GM12865 (cell line): ENCODE data around the gene TNIK.
A peak's percentile ranks its signal among the peaks of the same experiment; 100 is the strongest.

Experiments
- DNase-seq: peaks from one replicate; pipeline ENCODE4 v3.0.0; 2010; ENCODE audit warnings: low read depth
- H3K4me3 ChIP-seq: 2 replicates; pipeline ENCODE4 v1.5.1; 2011; ENCODE audit warnings: mild to moderate bottlenecking, low read depth, low read length, control low read depth
- TF ChIP-seq, protein P1 (sequence below): IDR thresholded peaks from 2 replicates; pipeline ENCODE4 v1.5.1; 2011; ENCODE audit warnings: low read length, control low read depth, low read depth, inconsistent platforms; ENCODE audit not compliant: insufficient read depth; ENCODE audit errors: missing control alignments

TNIK gene

DNA sequence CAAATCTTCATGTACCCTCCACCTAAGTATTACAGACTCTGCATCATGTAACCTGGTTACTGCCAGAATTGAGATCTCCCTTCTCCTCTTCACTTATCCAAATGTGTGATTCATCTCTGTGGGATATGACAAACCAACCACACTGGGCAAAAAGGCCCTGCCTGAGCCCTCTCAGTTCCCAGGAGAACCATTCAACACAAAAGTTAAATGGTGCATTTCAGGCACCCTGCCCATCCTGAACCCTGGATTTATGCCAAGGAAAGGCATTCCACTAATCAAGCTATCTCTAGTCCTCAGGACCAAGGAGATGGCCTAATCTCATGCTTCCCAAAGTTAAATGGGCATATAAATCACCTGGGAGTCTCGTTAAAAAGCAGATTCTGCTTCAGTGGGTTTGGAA lies 108.5 kb downstream of the TNIK start:
- DNase-seq: no peak
- H3K4me3 ChIP-seq: no peak overlapping the region
- TF ChIP-seq, protein P1, sequence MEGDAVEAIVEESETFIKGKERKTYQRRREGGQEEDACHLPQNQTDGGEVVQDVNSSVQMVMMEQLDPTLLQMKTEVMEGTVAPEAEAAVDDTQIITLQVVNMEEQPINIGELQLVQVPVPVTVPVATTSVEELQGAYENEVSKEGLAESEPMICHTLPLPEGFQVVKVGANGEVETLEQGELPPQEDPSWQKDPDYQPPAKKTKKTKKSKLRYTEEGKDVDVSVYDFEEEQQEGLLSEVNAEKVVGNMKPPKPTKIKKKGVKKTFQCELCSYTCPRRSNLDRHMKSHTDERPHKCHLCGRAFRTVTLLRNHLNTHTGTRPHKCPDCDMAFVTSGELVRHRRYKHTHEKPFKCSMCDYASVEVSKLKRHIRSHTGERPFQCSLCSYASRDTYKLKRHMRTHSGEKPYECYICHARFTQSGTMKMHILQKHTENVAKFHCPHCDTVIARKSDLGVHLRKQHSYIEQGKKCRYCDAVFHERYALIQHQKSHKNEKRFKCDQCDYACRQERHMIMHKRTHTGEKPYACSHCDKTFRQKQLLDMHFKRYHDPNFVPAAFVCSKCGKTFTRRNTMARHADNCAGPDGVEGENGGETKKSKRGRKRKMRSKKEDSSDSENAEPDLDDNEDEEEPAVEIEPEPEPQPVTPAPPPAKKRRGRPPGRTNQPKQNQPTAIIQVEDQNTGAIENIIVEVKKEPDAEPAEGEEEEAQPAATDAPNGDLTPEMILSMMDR: no peak

DNA sequence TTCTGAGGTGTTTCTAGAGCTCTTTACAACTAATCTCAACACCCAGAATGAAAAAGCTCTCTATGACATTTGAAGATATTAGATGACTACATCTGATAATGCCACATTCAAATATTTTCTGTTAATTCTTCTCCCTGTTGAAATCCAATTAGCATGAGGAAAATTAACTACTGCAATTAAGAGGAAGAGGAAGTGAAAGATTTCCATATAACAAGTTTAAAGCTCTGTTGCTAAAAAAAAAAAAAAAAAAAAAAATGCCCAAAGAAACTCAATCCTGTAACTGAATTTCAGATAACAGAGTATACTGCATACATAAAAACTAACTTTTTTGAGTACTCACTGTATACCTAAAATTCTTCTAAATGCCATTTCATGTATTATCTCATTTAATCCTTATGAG lies 109.8 kb downstream of the TNIK start:
- H3K4me3 ChIP-seq: no peak overlapping the region
- no peak for DNase-seq
- TF ChIP-seq, protein P1: no peak

DNA sequence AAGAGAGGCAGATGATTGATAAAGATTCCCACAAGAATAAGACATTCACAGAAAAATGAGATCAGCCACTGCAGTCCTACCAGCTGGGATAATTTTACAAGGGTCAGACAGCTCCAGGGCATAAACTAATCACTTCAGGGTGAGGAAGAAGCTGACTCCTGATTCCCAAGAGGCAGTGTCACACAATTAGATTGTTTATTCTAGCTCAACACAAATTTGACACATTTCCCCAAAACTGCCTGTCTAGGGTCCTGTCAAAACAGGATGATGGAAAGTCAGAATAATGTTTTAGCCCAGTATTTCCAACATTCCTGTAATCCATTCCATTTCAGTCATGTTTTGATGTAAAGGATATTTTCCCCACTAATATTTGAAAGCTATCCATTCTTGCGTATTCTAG lies 110.8 kb downstream of the TNIK start:
- peak overlapping the region; percentile 38; the same call in 1 of the 2 replicates for H3K4me3 ChIP-seq
- no peak for DNase-seq
- TF ChIP-seq, protein P1: no peak

DNA sequence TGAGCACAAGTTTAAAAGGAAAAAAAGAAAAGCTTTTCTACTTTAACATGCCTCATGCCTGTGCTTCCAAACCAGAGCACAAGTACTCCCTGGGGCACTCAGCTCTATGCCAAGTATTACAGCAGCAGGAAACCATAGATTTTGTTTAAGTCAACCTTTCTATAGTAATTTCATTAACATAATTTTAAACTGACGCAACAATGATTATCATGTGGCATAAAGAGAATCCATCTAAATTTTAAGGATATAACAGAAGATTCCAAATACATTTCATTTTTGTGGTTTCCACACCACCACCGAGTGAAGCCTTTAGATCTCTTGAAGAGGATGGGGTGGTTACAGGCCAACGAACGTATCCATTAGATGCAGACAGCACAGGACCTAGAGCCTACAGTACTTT lies 112.1 kb downstream of the TNIK start:
- H3K4me3 ChIP-seq: peak overlapping the region; percentile 38
- peak; percentile 28 for DNase-seq
- TF ChIP-seq, protein P1: no peak

DNA sequence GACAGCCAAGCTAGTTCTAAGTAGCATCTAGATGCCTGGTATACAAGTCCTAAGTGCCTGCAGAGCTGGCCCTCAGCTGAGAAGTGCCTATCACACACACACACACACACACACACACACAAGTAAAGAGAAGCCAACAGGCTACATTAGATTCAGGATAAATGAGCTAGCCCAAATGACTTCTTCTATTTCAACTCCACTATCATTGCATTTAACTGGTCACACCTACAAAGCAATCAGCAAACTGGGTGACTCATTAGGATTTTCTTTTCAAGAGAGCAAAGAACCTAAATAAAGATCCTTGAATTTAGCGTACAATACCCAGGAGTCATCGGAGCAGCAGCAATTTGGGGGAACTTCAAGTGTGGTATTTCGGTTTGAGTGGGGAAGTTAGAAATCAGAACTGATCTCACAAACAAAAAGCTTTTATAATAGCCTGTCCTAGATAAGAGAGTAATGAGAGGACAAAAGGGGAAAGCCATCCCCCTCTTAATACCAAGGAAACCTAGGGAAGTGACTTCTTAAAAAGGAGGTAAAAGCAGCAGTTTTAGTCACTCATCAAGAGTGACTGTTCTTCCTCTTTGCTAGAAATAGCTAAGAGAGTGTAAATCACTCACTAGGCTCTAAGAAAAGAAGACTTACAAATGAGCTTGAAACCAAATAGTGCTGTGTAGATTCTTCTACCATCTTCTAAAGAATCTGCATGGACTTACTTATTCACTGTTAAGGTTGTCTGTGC lies 112.7 kb downstream of the TNIK start:
- peak; percentile 91 for DNase-seq
- H3K4me3 ChIP-seq: peak overlapping the region; percentile 38
- TF ChIP-seq, protein P1: no peak

DNA sequence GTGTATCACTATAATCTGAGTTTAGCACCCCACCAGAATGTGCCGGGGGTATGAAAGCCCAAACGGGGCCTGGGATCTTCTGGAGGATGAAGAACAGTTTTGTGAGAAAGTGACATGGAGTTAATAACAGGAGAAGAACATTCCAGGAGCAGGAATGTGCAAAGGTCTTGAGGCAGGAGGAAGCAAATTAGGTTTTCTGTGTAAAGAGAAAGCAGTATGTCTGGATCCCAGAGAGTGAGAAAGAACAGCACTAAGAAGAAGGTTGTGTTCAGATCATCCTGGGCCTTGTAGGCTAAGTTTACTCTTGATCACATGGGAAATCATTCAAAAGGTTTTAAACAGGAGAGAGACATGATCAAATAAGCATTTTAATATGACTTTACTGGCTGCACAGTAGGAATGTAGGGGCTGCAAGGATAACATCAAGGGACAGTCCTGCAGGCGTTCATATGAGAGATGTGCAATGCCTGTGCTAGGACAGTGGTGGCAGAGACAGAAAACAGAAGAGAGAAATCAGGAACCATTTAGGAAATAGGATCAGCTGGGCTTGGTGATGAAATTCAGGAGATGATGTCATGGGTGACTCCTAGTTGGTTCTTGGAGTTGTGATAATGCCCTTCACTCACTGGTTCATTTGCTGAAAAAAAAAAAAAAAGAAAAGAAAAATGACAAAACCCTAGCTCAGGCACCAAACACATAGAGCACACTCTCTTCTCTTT lies 113.5 kb downstream of the TNIK start:
- H3K4me3 ChIP-seq: no peak overlapping the region
- TF ChIP-seq, protein P1: no peak
- DNase-seq: peak; percentile 28
